Trophoblast cell (in vitro differentiated cells and primary cell): ENCODE measurements around the gene CACNA1F.

Experiments
- DNase-seq, 2 donors: peaks; one replicate each; pipeline ENCODE4 v3.0.0-alpha.2; 2016
- H2AFZ ChIP-seq: 2 replicates; pipeline ENCODE4 v1.6.1; 2013; ENCODE audit warnings: low read length, moderate library complexity, mild to moderate bottlenecking; ENCODE audit not compliant: insufficient read depth, poor library complexity
- H2AK5ac ChIP-seq: 2 replicates; pipeline ENCODE4 v1.6.1; 2013; ENCODE audit warnings: mild to moderate bottlenecking, low read length
- H2BK120ac ChIP-seq: 2 replicates; pipeline ENCODE4 v1.6.1; 2013; ENCODE audit warnings: low read length, mild to moderate bottlenecking, moderate library complexity; ENCODE audit not compliant: insufficient read depth, poor library complexity
- H2BK12ac ChIP-seq: 2 replicates; pipeline ENCODE4 v1.6.1; 2013; ENCODE audit warnings: mild to moderate bottlenecking, low read length, moderate library complexity
- H2BK5ac ChIP-seq: 2 replicates; pipeline ENCODE4 v1.6.1; 2013; ENCODE audit warnings: low read length, low read depth, moderate library complexity, mild to moderate bottlenecking; ENCODE audit not compliant: poor library complexity
- H3K14ac ChIP-seq: 2 replicates; pipeline ENCODE4 v1.6.1; 2013; ENCODE audit warnings: mild to moderate bottlenecking, low read length
- H3K18ac ChIP-seq: 2 replicates; pipeline ENCODE4 v1.6.1; 2013; ENCODE audit warnings: mild to moderate bottlenecking, low read length
- H3K23ac ChIP-seq: 2 replicates; pipeline ENCODE4 v1.6.1; 2013; ENCODE audit warnings: low read length
- H3K27ac ChIP-seq: 2 replicates; pipeline ENCODE4 v1.5.1; 2013; ENCODE audit warnings: low read depth, mild to moderate bottlenecking, inconsistent platforms, low read length, moderate library complexity
- H3K27me3 ChIP-seq: 2 replicates; pipeline ENCODE4 v1.6.1; 2013; ENCODE audit warnings: inconsistent platforms, mild to moderate bottlenecking, low read length, moderate library complexity; ENCODE audit not compliant: insufficient read depth
- H3K36me3 ChIP-seq, 2 experiments: 1 replicate in 1 of 2; 2 replicates in 1 of 2; pipeline ENCODE4 v1.6.1; 2013; ENCODE audit warnings: low read length in 2 of 2, mild to moderate bottlenecking in 2 of 2, moderate library complexity in 1 of 2; ENCODE audit not compliant: insufficient read depth in 2 of 2, control insufficient read depth in 1 of 2
- H3K4ac ChIP-seq: 2 replicates; pipeline ENCODE4 v1.6.1; 2013; ENCODE audit warnings: low read depth, mild to moderate bottlenecking, low read length, moderate library complexity
- H3K4me1 ChIP-seq, 2 experiments: 1 replicate in 1 of 2; 2 replicates in 1 of 2; pipeline ENCODE4 v1.6.1; 2013; ENCODE audit warnings: low read length in 2 of 2, mild to moderate bottlenecking in 2 of 2, moderate library complexity in 1 of 2; ENCODE audit not compliant: insufficient read depth in 2 of 2, control insufficient read depth in 1 of 2
- H3K4me2 ChIP-seq: 2 replicates; pipeline ENCODE4 v1.6.1; 2013; ENCODE audit warnings: inconsistent platforms, mild to moderate bottlenecking, low read length, moderate library complexity
- H3K4me3 ChIP-seq: 2 replicates; pipeline ENCODE4 v1.5.1; 2013; ENCODE audit warnings: mild to moderate bottlenecking, low read depth, low read length, inconsistent platforms
- H3K79me1 ChIP-seq: one replicate; pipeline ENCODE4 v1.6.1; 2013; ENCODE audit warnings: low read length
- H3K79me2 ChIP-seq: 2 replicates; pipeline ENCODE4 v1.6.1; 2013; ENCODE audit warnings: low read length, mild to moderate bottlenecking; ENCODE audit not compliant: control insufficient read depth, insufficient read depth, poor library complexity
- H3K9ac ChIP-seq: 2 replicates; pipeline ENCODE4 v1.6.1; 2013; ENCODE audit warnings: mild to moderate bottlenecking, low read length
- H3K9me3 ChIP-seq: 2 replicates; pipeline ENCODE4 v1.6.1; 2013; ENCODE audit warnings: low read depth, mild to moderate bottlenecking, control low read depth, inconsistent platforms, low read length; ENCODE audit not compliant: insufficient read depth
- H4K12ac ChIP-seq: 2 replicates; pipeline ENCODE4 v1.6.1; 2013; ENCODE audit warnings: low read depth, mild to moderate bottlenecking, low read length, moderate library complexity
- H4K8ac ChIP-seq: 2 replicates; pipeline ENCODE4 v1.6.1; 2013; ENCODE audit warnings: low read depth, mild to moderate bottlenecking, low read length, moderate library complexity
- H4K91ac ChIP-seq: one replicate; pipeline ENCODE4 v1.6.1; 2013; ENCODE audit warnings: low read depth, mild to moderate bottlenecking, low read length, moderate library complexity
- WGBS: extraction: QIAGEN DNeasy Blood & Tissue Kit; methylation state at CpG from one replicate; pipeline ENCODE4 v1.1.7; 2013; ENCODE audit warnings: missing lambda C conversion rate; ENCODE audit not compliant: insufficient read length, insufficient coverage; ENCODE audit errors: extremely low coverage; 5-methylcytosine and 5-hydroxymethylcytosine counted together

The CACNA1F gene

GRCh38 chrX:49250578-49250977, 17.4 kb upstream of the CACNA1F start:
- no CpG with 5 or more reads among the region's 9 CpGs for WGBS
- H4K91ac ChIP-seq = no peak overlapping the region
- no peak overlapping the region for H3K4ac ChIP-seq
- no peak overlapping the region for H3K27ac ChIP-seq
- H3K4me1 ChIP-seq = no peaks in the 10 kb centered on the region
- no peaks in the 10 kb centered on the region for H3K9me3 ChIP-seq
- H3K14ac ChIP-seq = no peak overlapping the region
- no peak overlapping the region for H3K9ac ChIP-seq
- no peak overlapping the region for H3K4me3 ChIP-seq
- H3K23ac ChIP-seq = no peak overlapping the region
- H3K36me3 ChIP-seq = peaks cover 23 to 29% of the 10 kb centered on the region in 2 experiments
- no peak overlapping the region for H3K18ac ChIP-seq
- H2AK5ac ChIP-seq = no peak overlapping the region
- H4K8ac ChIP-seq = no peak overlapping the region
- H2AFZ ChIP-seq = no peak overlapping the region
- no peak overlapping the region for H2BK12ac ChIP-seq
- H3K79me2 ChIP-seq = no peaks in the 10 kb centered on the region
- no peaks in the 10 kb centered on the region for H3K79me1 ChIP-seq
- H2BK120ac ChIP-seq = no peak overlapping the region
- no peak overlapping the region for H3K4me2 ChIP-seq
- H4K12ac ChIP-seq = no peak overlapping the region
- DNase-seq = no peak
- no peak overlapping the region for H2BK5ac ChIP-seq
- H3K27me3 ChIP-seq = no peaks in the 10 kb centered on the region

DNA sequence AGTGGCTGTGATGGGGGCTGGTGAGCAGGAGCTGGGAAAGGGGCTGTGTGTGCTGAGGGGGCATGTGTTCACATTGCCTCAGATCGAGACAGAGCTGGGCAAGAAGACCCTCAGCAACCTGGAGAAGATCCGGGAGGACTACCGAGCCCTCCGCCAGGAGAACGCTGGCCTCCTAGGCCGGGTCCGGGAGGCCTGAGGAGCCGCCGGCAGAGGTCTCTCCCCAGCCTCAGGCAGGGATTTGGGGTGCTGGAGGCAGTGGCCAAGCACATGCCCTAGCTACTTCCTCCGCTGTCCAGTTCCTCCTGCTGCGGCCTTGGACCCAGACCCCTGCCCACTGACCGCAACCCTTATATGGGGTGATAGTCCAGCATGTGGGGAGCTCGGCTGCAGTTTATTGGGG, 16.9 kb upstream of the CACNA1F start:
- Histone ChIP-seq H3K9me3 (no peaks in the 10 kb centered on the region), H2AK5ac (no peak overlapping the region), H3K4me3 (no peak overlapping the region), H3K23ac (no peak overlapping the region), H3K27me3 (no peaks in the 10 kb centered on the region), H3K18ac (no peak overlapping the region), H4K8ac (no peak overlapping the region), H3K79me1 (no peaks in the 10 kb centered on the region), H2AFZ (no peak overlapping the region), H4K12ac (no peak overlapping the region), H3K27ac (no peak overlapping the region), H3K4me1 (no peaks in the 10 kb centered on the region), H3K4me2 (no peak overlapping the region), H3K9ac (no peak overlapping the region), H3K4ac (no peak overlapping the region), H3K14ac (no peak overlapping the region), H4K91ac (no peak overlapping the region), H2BK12ac (no peak overlapping the region), H3K36me3 (peaks cover 23 to 29% of the 10 kb centered on the region in 2 experiments), H2BK120ac (no peak overlapping the region), H3K79me2 (no peaks in the 10 kb centered on the region), H2BK5ac (no peak overlapping the region)
- no CpG with 5 or more reads among the region's 13 CpGs for WGBS
- no peak for DNase-seq

- Histone ChIP-seq H2AFZ (no peak overlapping the region), H3K4me1 (no peaks in the 10 kb centered on the region), H3K9ac (no peak overlapping the region), H3K79me1 (no peaks in the 10 kb centered on the region), H3K27ac (no peak overlapping the region), H4K91ac (no peak overlapping the region), H2BK5ac (no peak overlapping the region), H3K9me3 (no peaks in the 10 kb centered on the region), H3K23ac (no peak overlapping the region), H3K79me2 (no peaks in the 10 kb centered on the region), H3K36me3 (peaks cover 23 to 29% of the 10 kb centered on the region in 2 experiments), H2AK5ac (no peak overlapping the region), H3K18ac (no peak overlapping the region), H3K4me3 (no peak overlapping the region), H2BK12ac (no peak overlapping the region), H3K27me3 (no peaks in the 10 kb centered on the region), H3K4ac (no peak overlapping the region), H4K12ac (no peak overlapping the region), H2BK120ac (no peak overlapping the region), H3K14ac (no peak overlapping the region), H4K8ac (no peak overlapping the region), H3K4me2 (no peak overlapping the region)
- no CpG with 5 or more reads among the region's 9 CpGs for WGBS
- no peak for DNase-seq
These were observed 16.5 kb upstream of the CACNA1F start for GRCh38 chrX:49249616-49250015.

- Histone ChIP-seq H3K4ac (no peak overlapping the region), H3K23ac (no peak overlapping the region), H4K91ac (no peak overlapping the region), H3K79me2 (no peaks in the 10 kb centered on the region), H4K12ac (no peak overlapping the region), H3K9ac (no peak overlapping the region), H2AFZ (no peak overlapping the region), H3K79me1 (no peaks in the 10 kb centered on the region), H3K18ac (no peak overlapping the region), H3K27ac (no peak overlapping the region), H3K9me3 (no peaks in the 10 kb centered on the region), H2BK5ac (no peak overlapping the region), H4K8ac (no peak overlapping the region), H3K4me3 (no peak overlapping the region), H3K4me1 (no peaks in the 10 kb centered on the region), H2AK5ac (no peak overlapping the region), H3K4me2 (no peak overlapping the region), H3K14ac (no peak overlapping the region), H2BK12ac (no peak overlapping the region), H3K27me3 (no peaks in the 10 kb centered on the region), H3K36me3 (peaks cover 23 to 31% of the 10 kb centered on the region in 2 experiments), H2BK120ac (no peak overlapping the region)
- no CpG with 5 or more reads among the region's 6 CpGs for WGBS
- no peak for DNase-seq
These were observed 15.9 kb upstream of the CACNA1F start for GRCh38 chrX:49249071-49249470.
